GM13976 (cell line): ENCODE results near the gene HLA-C.
A peak's percentile ranks its signal among the peaks of the same experiment; 100 is the strongest.

ENCODE experiments used
- DNase-seq: peaks from one replicate; pipeline ENCODE4 v3.0.0; 2012; ENCODE audit warnings: low spot score
- CTCF ChIP-seq: IDR thresholded peaks from 2 replicates; pipeline ENCODE4 v1.5.1; 2012; ENCODE audit warnings: borderline replicate concordance, mild to moderate bottlenecking; ENCODE audit not compliant: insufficient read depth; ENCODE audit errors: extremely low read depth, missing control alignments, control extremely low read depth
- in situ Hi-C: fragments of 300-500 bp; cut with MboI; formaldehyde crosslinking; loops from one replicate; pipeline ENCODE4 v1.12.0; 2022; ENCODE audit warnings: low sequenced_read_pairs, mixed read lengths, inconsistent platforms; ENCODE audit not compliant: unreplicated experiment

Gene HLA-C

GRCh38 chr6:31271641-31272357, at the start of gene HLA-C:
HLA-C (minus strand) TSS chr6:31272092; CDS start chr6:31272071, 21 bp downstream.
- peak; percentile 92 for DNase-seq
- in situ Hi-C loops, result no loop called here
- TF ChIP-seq CTCF, result no peak

- no peak for DNase-seq
- in situ Hi-C loops, result no loop called here
- TF ChIP-seq CTCF, result no peak
These were observed 49.3 kb upstream of the HLA-C start for GRCh38 chr6:31321005-31321707.

- DNase-seq, result no peak
- TF ChIP-seq CTCF, result no peak
- in situ Hi-C loops, result no loop called here
These were observed 45.1 kb upstream of the HLA-C start for GRCh38 chr6:31317036-31317435.

- no peak for DNase-seq
- no peak for TF ChIP-seq CTCF
- in situ Hi-C loops, result no loop called here
These were observed 37.7 kb upstream of the HLA-C start for GRCh38 chr6:31309641-31310040.

- in situ Hi-C loops, result no loop called here
- no peak for TF ChIP-seq CTCF
- DNase-seq, result no peak
These were observed 36.9 kb upstream of the HLA-C start for GRCh38 chr6:31308845-31309175.

GRCh38 chr6:31308050-31308844, 36.4 kb upstream of the HLA-C start:
- TF ChIP-seq CTCF, result no peak
- DNase-seq, result peak; percentile 80
- in situ Hi-C loops, result no loop called here
